ENCODE data around the gene PCNX3.

PCNX3 gene

GRCh38 chr11:65580756-65581155 is 34.8 kb upstream of the PCNX3 start:
- DNase-seq: no peak

GRCh38 chr11:65581928-65582327 is 33.6 kb upstream of the PCNX3 start:
- no peak for DNase-seq

GRCh38 chr11:65583589-65583988 is 32.0 kb upstream of the PCNX3 start:
- DNase-seq: no peak

GRCh38 chr11:65584106-65584505 is 31.5 kb upstream of the PCNX3 start:
- no peak for DNase-seq

GRCh38 chr11:65584723-65585171 is 30.8 kb upstream of the PCNX3 start:
- no peak for DNase-seq

- no peak for DNase-seq
These were observed 30.0 kb upstream of the PCNX3 start for GRCh38 chr11:65585396-65586246.

GRCh38 chr11:65586247-65586630 is 29.3 kb upstream of the PCNX3 start:
- no peak for DNase-seq

GRCh38 chr11:65586676-65587075 is 28.9 kb upstream of the PCNX3 start:
- DNase-seq: no peak

- DNase-seq: peak; percentile 72
These were observed 27.1 kb upstream of the PCNX3 start for GRCh38 chr11:65588199-65589054.

GRCh38 chr11:65589444-65590239 is 25.9 kb upstream of the PCNX3 start:
- no peak for DNase-seq

- DNase-seq: no peak
These were observed 25.3 kb upstream of the PCNX3 start for GRCh38 chr11:65590240-65590738.

- DNase-seq: no peak
These were observed 23.4 kb upstream of the PCNX3 start for GRCh38 chr11:65591939-65592857.

GRCh38 chr11:65592858-65593517 is 22.6 kb upstream of the PCNX3 start:
- DNase-seq: no peak

- DNase-seq: peak; percentile 50
These were observed 21.8 kb upstream of the PCNX3 start for GRCh38 chr11:65593518-65594414.

- DNase-seq: no peak
These were observed 20.4 kb upstream of the PCNX3 start for GRCh38 chr11:65595131-65595530.

GRCh38 chr11:65595543-65596281 is 19.9 kb upstream of the PCNX3 start, which contains the start of gene KCNK7:
Gene KCNK7, minus strand, starts transcription at chr11:65595800. Its CDS starts 28 bp downstream, at chr11:65595772.
- DNase-seq: no peak

- no peak for DNase-seq
These were observed 19.1 kb upstream of the PCNX3 start for GRCh38 chr11:65596520-65596919.

GRCh38 chr11:65598258-65598699 is 17.3 kb upstream of the PCNX3 start:
- no peak for DNase-seq

All from stimulated activated CD4-positive, alpha-beta T cell treated with anti-CD3 and anti-CD28 coated beads, Interleukin-4, amount 100 ng/mL, for 1 hour (primary cell).